T-helper 1 cell (primary cell): ENCODE measurements around the gene NEUROG2.
"Not testable (repeated sequence)": the region's sequence is repeated elsewhere in the genome, so short reads cannot be mapped to it uniquely, and the experiment has no call there.

ENCODE experiments used
- DNase-seq, 5 donors: peaks; one replicate each; pipeline ENCODE4 v3.0.0-alpha.2; 2012 to 2020
- total RNA-seq, 4 donors: gene quantifications; one replicate each; lab custom pipeline; 2026; lab: John Stamatoyannopoulos, UW

Gene NEUROG2
- 0 to 0.08 (median 0) reads per million in 4 donors for total RNA-seq

DNA sequence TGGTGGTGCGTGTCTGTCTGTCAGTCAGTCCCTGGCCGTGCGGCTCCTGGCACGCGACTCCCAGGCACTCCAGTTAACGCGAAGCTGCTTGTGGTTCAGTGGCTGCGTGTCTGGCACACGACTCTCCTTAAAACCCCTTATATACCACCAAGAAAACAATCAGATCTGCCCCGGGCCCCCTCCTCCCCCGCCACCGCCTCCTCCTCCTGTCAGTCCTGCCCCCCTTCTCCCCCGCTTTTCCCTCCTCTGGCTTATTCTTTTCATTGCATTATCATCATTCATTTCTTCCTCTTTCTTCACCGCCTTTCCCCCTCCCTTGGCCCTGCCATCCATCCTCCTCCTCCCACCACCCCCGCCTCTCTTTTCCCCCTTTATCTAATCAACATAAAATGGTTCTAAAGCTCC, at the start of gene NEUROG2:
TSS of gene NEUROG2 (minus strand) at position 115 of the 405 bp plus-strand sequence. CDS start 705 bp downstream, outside the sequence.
- no peak for DNase-seq

DNA sequence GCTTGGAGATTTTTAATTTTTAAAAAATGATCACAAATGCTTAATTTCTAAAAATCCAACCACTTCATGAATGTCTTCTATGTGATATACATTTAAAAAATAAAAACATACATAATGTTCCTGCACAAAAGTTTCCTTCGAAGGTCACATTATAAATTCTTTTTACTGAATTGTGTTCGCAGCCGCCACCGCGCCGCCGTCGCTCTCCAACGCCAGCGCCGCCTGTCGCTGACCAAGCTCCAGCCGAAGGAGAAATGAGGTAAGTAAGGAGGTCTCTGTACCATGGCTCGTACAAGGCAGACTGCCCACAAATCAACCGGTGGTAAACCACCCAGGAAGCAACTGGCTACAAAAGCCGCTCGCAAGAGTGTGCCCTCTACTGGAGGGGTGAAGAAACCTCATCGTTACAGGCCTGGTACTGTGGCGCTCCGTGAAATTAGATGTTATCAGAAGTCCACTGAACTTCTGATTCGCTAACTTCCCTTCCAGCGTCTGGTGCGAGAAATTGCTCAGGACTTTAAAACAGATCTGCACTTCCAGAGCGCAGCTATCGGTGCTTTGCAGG, 48.8 kb upstream of the NEUROG2 start:
- no peak for DNase-seq

GRCh38 chr4:112563431-112564200, 47.6 kb upstream of the NEUROG2 start:
- DNase-seq, result no peak

DNA sequence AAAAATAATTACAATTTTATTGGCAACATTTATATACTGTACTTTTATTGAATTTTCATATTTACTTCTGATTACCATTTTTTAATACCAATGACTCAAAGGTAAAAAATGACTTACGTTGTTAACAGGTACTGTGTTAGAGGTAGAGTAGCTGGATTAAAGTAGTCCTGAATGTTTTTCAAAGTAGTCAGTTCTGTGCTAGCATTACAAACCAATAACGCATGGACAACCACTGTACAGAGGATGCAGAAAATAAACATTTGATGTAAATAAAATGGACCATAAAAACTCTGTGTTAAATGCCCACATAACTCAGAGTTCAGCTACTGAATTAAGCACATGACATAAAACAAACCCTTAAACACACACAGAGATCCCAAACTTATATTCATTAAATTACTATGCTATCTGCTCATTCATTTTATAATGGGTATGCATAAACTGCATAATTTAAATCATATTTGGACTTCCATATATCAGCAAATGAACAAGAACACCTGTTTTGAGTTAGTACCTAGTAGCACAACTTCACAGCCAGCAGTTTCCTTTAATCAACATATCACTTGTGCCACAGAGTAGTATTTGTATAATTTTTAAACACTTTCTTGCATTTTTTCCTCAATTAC, 46.4 kb upstream of the NEUROG2 start:
- DNase-seq, result no peak

DNA sequence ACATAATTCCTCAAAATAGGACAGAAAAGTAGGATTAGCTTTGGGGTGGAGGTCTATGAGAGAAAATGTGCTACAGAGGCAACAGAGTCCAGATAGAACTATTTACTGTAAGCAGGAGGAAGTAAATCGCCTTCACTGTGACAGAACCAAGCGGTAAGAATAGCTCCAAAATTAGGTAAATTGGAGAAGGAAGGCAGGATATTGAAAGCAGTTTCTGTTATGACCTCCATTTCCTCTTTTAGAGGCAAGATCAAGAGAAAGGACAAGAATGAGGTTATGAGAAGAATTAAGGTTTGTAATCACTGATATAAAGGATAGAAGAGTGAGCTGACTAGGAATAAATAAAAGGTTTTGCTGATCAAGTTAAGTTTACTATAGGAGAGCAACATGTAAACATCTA, 44.1 kb upstream of the NEUROG2 start:
- no peak for DNase-seq

DNA sequence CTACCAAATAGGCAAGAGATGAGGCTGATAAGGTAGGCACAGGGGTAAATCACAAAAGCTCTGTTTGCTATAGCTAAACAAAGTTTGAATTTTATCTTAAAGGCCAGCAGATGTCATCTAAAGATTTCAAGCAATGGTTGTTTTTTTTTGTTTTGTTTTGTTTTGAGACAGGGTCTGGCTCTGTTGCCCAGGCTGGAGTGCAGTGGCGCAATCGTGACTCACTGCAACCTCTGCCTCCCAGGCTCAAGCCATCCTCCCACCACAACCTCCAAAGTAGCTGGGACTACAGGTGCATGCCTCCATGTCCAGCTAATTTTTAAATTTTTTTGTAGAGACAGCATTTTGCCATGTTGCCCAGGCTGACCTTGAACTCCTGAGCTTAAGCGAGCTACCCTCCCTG, 43.1 kb upstream of the NEUROG2 start:
- DNase-seq, result no peak

- no peak for DNase-seq
Measured at GRCh38 chr4:112557676-112558411, 41.9 kb upstream of the NEUROG2 start.

- DNase-seq, result not testable (repeated sequence)
Measured at GRCh38 chr4:112554271-112554670, 38.3 kb upstream of the NEUROG2 start.

GRCh38 chr4:112552668-112553067, 36.7 kb upstream of the NEUROG2 start:
- DNase-seq, result no peak

- DNase-seq, result no peak
Measured at GRCh38 chr4:112550728-112551127, 34.7 kb upstream of the NEUROG2 start.

DNA sequence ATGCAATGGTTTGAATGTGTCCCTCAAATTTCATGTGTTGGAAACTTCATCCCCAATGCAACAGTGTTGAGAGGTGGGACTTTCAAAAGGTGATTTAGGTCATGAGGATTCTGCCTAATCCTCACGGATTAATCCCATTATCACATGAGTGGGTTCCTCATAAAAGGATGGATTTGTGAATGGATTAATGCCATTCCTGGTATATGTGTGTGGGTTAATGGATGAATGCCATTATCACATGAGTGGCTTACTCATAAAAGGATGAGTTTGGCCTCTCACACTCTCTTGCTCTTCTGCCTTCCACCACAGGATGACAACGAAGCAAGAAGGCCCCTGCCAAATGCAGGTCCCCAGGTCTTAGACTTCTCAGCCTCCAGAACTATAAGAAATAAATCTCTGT, 30.5 kb upstream of the NEUROG2 start:
- no peak for DNase-seq

DNA sequence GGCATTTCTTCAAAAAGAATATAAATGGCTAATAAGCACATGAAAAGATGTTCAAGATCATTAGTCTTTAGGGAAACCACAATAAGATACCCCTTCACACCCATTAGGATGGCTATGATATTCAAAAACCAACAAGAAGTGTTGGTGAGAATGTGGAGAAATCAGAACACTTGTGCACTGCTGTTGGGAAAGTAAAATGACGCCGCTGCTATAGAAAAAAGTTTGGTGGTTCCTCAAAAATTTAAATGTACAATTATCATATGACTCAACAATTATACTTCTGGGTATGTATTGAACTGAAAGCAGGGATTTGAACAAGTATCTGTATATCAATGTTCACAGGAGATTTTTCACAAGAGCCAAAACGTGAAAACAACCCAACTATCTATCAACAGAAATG, 29.4 kb upstream of the NEUROG2 start:
- no peak for DNase-seq

DNA sequence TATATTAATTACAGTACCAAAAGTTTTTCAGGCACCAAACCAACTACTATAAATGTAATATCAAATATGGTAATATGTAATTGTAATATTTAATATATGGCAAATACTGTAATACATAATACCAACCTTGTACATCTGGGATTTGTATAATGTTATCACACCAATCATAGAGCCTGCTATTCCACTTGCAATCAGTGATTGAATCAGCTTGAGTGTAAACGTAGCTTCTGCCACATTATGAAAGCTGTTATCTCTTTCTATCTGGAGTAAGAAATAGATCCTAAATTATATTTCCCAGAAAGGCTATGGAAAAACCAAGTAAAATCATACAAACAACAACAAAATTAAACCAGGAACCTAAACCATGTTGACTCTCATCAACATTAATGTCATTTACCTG, 24.7 kb upstream of the NEUROG2 start:
- no peak for DNase-seq

DNA sequence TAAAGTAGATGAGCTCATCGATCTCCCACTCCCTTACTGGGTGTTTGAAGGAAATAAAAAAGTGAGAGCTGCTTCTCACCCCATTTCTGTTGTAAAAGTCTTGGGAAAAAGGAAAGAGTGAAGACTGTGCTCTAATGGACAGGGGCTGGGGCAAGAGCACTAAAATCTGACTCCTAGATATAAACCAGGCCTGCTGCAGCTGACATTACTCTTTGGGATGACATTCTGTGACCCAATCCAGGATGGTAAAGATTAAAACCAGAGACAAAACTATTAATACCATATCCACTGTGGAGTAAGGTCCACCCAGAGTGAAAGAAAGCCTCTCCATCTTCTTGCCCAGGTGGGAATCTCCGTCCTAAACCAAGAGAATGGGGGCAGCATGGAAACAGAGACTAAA, 20.1 kb upstream of the NEUROG2 start:
- no peak for DNase-seq

DNA sequence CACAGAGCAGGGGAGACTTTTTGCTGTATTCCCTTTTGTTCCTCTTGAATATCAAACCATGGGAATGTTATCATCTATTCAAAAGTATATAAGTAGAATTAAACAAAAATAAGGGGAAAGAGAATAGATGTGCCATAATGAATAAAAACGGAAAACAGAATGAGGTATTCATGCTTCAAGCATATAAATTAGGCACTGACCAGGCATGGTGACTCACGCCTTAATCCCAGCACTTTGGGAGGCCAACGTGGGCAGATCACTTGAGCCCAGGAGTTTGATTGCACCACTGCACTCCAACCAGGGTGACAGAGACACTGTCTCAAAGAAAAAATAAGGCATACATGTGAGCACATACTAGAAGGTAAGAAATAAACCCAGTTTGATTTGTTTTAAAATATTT, 16.3 kb upstream of the NEUROG2 start:
- no peak for DNase-seq

DNA sequence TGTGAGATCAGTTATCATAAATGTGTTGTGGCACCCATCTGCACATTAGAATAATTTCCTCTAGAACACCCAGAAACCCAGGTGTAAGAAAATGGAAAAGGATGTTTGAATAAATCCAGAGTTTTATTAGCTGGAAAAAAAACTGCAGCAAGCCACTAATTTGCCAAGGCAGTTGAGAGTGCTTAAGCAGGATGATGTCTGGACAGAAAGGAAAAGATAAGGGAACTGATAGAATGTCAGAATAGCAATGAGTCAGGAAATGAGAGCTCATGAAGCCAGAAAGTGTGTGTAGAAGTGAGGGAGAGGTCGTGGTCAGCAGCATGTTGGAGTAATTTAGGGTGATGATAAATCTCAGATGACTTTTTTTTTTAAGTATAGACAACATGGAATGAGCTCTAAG, 15.2 kb upstream of the NEUROG2 start:
- DNase-seq, result no peak

- DNase-seq, result no peak
Measured at GRCh38 chr4:112526061-112526460, 10.1 kb upstream of the NEUROG2 start.

DNA sequence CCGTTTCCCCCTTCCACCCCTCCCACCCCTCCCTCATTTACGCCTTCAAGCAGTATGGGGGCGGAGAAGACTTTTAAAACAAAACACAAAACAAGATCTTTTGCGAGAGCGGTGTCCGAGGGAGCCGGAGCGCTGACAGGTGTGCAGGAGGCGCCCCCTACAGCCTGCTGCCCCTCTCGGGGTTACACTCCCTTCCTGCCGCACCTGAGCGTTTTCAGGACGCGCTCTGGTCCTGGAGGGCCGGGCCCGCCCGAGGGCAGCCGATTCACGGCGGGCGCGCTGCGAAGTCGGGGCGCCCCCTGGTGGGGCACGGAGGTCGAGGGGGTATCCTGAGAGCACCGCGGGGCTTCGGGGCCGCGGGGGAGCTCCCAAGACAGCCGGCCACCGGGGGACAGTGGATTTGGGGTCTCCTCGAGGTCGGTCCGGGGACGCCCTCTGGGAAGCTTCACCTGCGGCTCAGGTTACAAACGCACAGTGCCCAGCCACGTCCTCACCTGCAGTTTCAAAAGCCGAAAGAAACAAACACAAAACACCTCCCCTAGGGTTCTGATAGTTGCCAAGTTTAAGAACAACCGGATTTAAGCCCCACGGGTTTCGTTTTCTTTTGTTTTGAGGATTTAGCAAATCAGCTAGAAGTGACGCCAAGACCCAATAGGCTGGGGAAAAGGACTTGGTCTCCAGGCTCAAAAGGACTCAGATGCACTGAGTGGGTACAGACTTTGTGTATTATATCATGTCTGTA, 8.0 kb upstream of the NEUROG2 start:
- peak; percentile 44 to 75 (median 60) for DNase-seq

DNA sequence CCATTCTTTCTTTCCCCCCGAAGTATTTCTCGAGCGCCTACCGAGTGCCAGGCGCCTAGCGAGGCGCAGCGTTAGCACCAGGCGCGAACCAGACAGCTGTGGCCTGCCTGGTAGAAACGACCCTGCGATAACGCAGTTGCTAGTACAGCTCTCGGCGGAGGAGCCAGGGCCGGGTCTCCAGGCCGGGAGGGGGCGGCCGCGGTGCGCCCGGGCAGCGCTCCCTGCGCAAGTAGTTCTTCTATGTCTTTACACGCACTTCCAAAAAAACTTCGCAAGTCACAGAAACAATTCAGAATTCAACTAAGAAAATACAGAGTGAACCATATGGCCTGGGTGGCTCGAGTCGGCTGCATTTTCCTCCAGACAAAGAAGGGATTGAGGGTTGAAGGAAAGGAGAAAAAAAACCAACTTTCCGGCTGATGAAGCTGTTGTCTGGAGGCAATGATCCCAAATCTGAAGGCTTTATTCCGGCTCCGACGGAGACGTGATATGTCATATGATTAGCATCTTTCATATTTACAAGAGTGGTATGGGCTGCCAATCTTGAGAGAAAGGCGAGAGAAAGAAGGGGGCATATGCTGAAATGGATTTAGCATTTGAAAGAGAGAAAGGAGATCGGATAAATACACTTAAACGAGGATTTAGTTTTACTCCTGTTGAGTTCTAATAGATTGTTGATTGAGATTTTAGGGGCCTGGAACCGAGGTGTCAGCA, 7.2 kb upstream of the NEUROG2 start:
- peak in 1 of 5 donors; percentile 60 for DNase-seq

DNA sequence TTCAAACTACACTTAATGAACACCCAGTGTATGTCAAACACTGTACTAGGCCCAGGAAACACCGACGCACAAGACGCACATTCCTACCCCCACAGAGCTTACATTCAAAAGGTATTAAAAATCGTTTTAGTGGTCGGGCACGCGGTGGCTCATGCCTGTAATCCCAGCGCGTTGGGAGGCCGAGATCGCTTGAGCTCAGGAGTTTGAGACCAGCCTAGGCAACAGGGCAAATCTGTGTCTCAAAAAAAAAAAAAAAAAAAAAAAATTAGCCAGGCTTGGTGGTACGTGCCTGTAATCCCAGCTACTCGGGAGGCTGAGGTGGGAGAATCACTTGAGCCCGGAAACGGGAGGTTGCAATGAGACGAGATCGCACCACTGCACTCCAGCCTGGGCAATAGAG, 6.5 kb upstream of the NEUROG2 start:
- not testable (repeated sequence) for DNase-seq

GRCh38 chr4:112521123-112522023, 5.4 kb upstream of the NEUROG2 start:
- no peak for DNase-seq
